ENCODE results near the gene TSC1.

TSC1 gene

DNA sequence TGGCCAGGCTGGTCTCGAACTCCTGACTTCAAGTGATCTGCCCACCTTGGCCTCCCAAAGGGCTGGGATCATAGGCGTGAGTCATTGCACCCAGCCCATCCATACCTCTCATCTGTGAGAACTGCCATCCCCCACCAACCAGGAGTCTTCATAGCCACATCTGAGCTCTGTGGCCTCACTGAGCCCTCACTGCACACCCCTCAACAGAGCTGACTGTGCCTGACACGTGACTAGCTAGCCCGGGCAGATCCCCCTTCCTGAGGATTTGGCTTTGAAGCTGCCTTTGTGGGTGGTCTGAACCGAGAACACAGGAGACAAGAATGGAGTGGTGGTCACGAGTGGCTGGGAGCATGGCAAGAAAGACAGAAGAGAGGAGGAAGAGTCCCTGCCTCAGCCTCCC lies 81.9 kb downstream of the TSC1 start:
- no peak for FAIRE-seq
- DNase-seq (ENCODE audit: insufficient read length, low spot score), result no peak
- TF ChIP-seq, protein P1, sequence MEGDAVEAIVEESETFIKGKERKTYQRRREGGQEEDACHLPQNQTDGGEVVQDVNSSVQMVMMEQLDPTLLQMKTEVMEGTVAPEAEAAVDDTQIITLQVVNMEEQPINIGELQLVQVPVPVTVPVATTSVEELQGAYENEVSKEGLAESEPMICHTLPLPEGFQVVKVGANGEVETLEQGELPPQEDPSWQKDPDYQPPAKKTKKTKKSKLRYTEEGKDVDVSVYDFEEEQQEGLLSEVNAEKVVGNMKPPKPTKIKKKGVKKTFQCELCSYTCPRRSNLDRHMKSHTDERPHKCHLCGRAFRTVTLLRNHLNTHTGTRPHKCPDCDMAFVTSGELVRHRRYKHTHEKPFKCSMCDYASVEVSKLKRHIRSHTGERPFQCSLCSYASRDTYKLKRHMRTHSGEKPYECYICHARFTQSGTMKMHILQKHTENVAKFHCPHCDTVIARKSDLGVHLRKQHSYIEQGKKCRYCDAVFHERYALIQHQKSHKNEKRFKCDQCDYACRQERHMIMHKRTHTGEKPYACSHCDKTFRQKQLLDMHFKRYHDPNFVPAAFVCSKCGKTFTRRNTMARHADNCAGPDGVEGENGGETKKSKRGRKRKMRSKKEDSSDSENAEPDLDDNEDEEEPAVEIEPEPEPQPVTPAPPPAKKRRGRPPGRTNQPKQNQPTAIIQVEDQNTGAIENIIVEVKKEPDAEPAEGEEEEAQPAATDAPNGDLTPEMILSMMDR (IDR thresholded peaks at IDR 0.05; ENCODE audit: insufficient read depth, missing control alignments), result no peak

- TF ChIP-seq, protein P1 (IDR thresholded peaks at IDR 0.05; ENCODE audit: insufficient read depth, missing control alignments), result no peak
- FAIRE-seq (no peak), DNase-seq (ENCODE audit: insufficient read length, low spot score) (no peak)
Measured at GRCh38 chr9:132861666-132862065, 82.8 kb downstream of the TSC1 start.

GRCh38 chr9:132858751-132859150 lies 85.7 kb downstream of the TSC1 start:
- DNase-seq (ENCODE audit: insufficient read length, low spot score) (no peak), FAIRE-seq (no peak)
- TF ChIP-seq, protein P1 (IDR thresholded peaks at IDR 0.05; ENCODE audit: insufficient read depth, missing control alignments), result no peak

DNA sequence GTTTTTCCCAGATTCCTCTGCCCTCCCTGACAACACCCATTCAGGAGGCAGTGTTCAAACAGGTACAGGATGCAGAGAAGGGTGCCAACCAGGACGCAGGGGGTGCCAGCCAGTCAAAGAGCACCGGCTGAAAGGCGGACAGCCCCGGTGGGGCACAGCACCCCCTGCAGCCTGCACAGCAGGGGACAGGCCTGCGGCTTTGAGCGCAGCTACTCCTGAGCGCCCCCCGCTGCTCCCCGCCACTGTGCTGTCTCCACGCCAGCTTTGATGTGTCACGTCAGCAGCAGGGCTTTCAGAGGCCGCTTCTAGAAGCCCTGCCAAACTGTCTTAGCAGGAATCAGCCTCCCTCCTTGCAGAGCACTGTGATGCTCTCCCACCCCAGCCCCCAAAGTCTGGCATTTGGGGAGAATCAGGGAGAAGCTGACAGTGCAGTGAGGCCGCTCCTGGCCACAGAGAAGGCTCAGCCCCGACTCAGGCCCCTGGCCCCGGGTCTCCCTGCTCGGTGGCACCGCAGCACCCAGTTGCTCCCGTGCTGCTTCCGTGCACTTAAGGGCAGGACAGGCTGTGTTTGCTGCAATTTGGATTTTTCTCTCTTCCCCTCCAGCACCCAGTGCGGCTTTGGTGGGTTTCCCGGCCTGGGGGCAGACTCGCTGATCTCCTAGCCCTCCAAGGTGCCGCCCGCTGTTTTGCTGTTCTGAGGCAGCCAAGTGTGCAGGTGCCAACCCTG lies 86.6 kb downstream of the TSC1 start:
- DNase-seq (ENCODE audit: insufficient read length, low spot score) (no peak), FAIRE-seq (no peak)
- TF ChIP-seq, protein P1 (IDR thresholded peaks at IDR 0.05; ENCODE audit: insufficient read depth, missing control alignments), result no peak

GRCh38 chr9:132857031-132857430 lies 87.4 kb downstream of the TSC1 start:
- no peak for FAIRE-seq

GRCh38 chr9:132855904-132856303 lies 88.5 kb downstream of the TSC1 start:
- DNase-seq (ENCODE audit: insufficient read length, low spot score) (no peak), FAIRE-seq (no peak)
- TF ChIP-seq, protein P1 (IDR thresholded peaks at IDR 0.05; ENCODE audit: insufficient read depth, missing control alignments), result no peak

More at GRCh38 chr9:132857031-132857430, 87.4 kb downstream of the TSC1 start:
- TF ChIP-seq, protein P1 (IDR thresholded peaks at IDR 0.05; ENCODE audit: insufficient read depth, missing control alignments), result no peak
- no peak for DNase-seq (ENCODE audit: insufficient read length, low spot score)

GRCh38 chr9:132854832-132855231 lies 89.6 kb downstream of the TSC1 start:
- FAIRE-seq (no peak), DNase-seq (ENCODE audit: insufficient read length, low spot score) (no peak)
- TF ChIP-seq, protein P1 (IDR thresholded peaks at IDR 0.05; ENCODE audit: insufficient read depth, missing control alignments), result no peak

All from D721Med (cell line).